HS-5 (cell line): ENCODE measurements around the gene C6orf118.

Source experiments
- DNase-seq: peaks from one replicate; pipeline ENCODE4 v3.0.0-alpha.2; 2012; ENCODE audit warnings: low read depth

The C6orf118 gene

DNA sequence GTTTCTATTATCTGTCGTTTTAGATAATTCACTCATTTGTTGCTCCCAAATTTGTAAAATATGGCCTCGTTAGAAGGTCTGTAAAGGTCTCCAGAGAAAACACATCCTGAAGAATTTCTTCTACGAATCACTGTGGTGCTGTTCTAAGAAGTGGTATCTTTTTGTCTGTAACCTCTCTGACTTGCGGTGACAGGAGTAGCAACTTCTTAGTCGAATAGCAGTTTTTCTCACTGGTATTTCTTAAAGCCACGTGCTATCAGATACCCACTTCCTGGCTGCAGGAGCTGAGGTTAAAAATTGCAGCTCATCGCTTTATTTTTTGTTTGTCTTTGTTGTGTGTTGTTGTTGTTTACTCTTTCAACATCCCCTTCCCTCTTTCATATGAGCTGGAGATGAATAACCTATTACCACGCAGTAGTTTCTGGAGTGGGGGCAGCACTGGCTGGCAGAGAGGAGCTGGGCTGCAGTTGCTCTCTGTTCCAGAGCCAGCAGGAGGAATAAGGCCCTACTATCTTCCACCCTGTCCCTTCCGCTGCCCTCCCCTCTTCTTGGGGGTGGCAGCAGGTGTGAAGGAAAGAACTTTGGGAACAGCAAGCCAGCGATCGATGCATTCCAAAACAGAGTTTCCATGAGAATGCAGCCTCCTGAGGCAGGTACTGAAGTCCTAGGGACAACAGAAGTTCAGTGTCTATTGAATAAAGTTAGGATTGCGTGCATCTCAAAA, 64.7 kb downstream of the C6orf118 start:
- no peak for DNase-seq

DNA sequence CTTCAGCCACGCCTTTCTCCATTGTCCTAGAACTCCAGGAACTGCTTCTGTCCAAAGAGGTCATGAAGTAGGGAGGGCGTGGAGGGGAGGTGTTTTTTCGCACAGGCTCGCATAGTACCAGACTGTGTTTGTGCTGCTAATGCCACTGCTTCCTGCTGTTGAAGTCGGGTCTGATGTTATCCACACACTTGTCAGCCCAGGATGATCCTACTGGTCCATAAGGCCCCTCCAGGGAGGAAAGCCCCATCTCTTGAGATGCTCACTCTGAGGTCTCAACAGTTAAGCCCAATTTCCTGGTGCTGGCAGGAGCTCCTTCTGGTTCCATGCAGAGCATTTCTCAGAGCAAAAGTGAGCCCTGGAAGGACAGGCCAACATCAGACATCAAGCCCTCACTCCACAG, 65.6 kb downstream of the C6orf118 start:
- no peak for DNase-seq

DNA sequence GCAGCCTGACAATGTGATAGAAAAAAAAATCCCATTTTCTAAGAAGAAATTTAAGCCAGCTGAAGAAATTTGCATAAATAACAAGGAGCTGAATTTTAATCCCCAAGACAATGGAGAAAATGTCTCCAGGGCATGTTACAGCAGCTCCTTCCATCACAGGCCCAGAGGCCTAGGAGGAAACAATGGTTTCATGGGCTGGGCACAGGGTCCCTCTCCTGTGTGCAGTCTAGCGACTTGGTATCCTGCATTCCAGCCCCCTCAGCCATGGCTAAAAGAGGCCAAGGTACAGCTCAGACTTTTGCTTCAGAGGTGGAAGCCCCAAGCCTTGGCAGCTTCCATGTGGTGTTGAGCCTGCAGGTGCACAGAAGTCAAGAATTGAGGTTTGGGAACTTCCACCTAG, 73.1 kb downstream of the C6orf118 start:
- no peak for DNase-seq

DNA sequence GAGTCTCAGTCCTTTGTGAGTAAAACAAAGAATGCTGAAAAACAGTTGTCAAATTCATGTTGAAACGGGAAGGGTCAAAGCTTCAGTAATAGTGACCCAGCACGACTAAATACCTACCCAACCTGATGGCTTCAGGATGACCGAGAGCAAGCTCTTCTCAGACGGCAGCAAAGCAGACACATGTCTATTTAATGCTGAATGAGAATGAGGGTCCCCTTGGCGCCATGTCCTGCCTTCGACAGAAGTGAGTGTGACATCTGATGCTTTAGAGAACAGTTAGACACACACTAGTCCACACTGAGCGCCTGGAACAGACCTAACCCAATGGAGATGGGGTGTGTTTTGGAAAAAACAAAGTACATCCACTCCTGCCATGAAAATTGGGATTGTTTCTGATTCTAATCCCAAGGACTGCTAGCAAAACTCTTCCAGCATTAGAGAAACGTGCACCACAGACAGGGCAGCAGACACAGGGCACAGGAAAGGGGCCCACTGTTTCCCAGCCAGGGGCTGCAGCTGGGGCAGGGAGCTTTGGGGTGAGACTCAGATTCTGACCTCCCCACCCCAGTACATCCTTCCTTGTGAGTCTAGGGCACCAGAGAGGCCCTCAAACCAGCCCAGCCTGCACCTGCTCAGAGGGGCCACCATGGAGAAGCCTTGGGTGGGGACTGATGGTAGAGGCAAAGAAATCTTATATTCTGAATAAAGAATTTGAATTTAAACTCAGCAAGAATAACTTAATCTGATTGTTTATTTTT, 76.5 kb downstream of the C6orf118 start:
- DNase-seq = no peak

DNA sequence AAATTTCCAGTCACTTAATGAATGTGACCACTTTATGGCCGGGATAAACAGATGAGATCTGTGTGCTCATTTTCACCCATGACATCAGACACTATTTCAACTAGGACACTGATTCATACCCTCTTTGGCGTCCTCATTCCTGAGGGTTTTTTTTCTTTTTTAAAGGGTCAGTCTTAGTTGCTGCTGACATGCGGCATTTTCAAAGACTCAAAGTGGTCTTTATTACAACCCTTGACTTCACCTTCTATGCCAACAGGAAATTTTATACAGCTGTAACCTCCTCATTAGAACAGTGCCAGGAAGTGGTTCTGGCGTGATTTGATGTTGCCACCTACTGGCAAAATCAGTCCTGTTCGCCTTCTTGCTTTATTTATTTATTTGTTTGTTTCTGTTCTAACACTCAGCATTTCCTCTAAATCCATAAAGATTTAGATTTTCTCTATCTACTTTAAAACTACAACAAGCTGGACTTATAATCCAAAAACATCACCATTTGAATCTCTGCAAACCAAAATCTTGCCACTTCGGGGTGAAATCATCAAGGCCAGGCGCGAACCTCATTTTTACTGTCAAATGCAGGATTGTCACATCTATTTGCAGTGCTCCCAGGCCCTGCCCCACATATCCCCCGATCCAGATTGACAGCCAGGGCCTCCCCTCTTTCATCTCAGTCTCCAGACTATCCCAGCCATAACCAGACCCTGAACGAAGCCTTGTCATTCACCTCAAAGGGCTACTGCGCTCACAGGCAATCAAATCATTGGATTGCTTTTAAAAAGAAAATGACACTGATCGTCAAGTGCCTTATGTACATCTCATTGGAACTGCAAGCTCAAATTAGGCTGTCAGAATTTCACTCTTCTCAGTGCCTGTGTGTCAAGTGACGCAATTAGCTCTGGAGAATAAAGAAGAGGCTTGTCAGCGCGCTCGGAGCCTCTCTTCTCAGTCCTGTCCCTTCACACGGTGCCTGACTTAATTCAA, 77.5 kb downstream of the C6orf118 start:
- DNase-seq = no peak

DNA sequence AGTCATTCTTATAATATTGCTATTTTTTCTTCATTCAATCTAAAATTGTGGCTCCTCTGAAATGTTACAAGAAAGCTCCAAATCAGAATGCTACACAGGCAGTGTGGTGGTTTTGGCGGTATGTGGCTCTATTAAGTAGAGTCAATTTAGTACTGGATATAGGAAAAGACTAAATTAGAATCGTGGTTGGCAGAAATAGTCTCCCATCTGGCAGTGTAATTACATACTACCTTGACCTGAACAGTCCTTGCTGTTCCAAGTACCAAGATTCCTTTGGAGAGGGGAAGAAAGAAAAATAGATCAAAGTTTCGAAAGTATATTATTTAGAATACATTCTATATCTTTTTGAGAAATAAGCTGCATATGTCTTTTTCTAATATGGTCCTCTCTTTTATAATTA, 78.2 kb downstream of the C6orf118 start:
- DNase-seq = no peak
